HG03045 (cell line): ENCODE results near the gene EPN3.
A peak's percentile ranks its signal among the peaks of the same experiment; 100 is the strongest.

Experiments
- ATAC-seq: cut with Tn5 transposase; IDR thresholded peaks from one replicate; pipeline ENCODE4 v1.9.1; 2021; ENCODE audit warnings: mild to moderate bottlenecking, moderate library complexity; ENCODE audit not compliant: unreplicated experiment

EPN3 gene

DNA sequence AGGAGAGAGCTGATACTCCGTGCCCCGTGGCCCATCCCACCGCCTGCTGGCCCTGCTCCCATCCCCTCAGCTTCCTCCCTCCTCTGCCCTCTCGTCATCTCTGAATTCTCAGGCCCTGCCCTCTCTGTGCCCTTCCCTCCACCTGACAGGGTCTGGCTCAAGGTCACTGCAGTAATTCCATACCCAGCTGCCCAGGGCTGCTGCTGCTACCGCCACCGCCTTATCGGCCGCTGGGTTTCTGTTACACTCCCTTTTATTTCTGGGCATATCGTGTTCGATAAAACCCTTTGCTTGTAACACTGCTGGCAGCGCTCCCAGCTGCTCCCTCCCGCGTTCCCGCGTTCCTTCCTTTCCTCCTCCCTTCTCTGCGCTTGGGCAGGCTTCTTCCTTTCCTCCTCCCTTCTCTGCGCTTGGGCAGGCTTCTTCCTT lies 1.2 kb downstream of the EPN3 start:
- no peak for ATAC-seq

DNA sequence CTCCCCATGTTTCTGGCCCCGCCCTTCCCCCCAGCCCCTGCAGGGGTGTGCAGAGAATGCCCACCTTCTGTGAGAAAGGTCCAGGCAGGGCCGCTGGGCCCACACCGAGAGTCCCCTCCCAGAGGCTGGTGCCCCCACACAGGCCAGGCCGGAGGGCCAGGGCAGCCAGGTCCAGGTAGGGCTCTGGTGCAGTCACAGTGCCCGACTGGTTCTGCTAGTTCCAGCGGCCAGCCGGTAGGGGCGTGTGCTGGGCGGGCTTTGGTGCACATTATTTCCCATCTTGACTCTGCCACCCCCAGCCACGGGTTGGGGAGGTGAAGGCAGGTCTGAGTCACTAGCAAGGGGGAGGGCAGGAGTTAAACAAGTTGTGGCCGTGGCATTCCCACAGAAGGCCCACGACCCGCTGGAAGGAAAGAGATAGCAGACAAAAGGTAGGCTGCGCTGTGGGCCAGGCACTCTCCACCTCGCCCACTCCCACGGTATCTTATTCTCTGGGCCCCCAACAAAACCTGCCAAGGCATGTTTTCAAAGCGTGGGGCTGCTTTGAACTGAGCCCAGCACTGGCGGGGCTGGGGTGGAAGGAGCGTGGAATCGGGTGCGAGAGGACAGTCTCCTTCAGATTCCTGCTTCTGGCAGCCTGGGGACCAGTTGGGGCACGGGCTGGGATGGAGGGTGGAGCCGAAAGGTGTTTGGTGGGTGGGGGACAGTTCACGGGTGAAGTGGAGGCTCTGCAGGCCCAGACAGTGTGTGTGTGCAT lies 1.9 kb downstream of the EPN3 start:
- no peak for ATAC-seq

DNA sequence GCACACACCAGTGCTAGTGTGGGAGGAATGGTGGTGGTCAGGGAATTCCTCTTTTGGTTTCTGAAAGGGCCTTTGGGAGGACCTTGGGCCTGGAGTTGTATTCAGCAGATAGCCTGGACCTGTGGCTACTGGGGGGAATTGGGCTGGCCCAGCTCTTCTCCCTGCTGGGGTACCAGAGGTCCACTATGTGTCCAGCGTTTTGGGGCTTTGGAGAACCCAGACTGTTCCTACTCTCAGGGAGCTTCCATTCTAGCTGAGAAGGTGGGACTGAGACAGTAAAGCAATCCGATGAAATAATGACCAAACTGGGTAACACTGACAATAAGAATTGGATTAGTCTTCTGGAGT lies 2.4 kb downstream of the EPN3 start:
- no peak for ATAC-seq

DNA sequence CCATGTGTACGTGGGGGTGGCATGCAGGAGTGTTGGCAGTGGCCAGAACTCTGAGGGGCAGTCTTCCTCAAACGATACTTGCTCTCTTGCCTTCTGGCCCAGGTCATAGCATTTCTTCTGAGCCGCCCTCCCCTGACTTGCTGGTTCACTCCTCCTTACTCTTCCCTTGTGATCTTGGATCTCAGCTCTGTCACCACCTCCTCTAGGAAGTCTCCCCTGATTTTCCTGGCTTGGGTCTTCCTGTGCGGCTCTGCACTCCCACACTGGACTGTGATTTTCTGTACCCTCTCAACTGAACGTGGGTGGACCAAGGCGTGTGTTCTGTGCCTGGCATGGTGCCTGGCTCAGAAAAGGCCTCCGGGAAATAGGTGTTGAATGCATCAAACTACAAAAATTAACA lies 2.9 kb downstream of the EPN3 start:
- ATAC-seq: no peak

DNA sequence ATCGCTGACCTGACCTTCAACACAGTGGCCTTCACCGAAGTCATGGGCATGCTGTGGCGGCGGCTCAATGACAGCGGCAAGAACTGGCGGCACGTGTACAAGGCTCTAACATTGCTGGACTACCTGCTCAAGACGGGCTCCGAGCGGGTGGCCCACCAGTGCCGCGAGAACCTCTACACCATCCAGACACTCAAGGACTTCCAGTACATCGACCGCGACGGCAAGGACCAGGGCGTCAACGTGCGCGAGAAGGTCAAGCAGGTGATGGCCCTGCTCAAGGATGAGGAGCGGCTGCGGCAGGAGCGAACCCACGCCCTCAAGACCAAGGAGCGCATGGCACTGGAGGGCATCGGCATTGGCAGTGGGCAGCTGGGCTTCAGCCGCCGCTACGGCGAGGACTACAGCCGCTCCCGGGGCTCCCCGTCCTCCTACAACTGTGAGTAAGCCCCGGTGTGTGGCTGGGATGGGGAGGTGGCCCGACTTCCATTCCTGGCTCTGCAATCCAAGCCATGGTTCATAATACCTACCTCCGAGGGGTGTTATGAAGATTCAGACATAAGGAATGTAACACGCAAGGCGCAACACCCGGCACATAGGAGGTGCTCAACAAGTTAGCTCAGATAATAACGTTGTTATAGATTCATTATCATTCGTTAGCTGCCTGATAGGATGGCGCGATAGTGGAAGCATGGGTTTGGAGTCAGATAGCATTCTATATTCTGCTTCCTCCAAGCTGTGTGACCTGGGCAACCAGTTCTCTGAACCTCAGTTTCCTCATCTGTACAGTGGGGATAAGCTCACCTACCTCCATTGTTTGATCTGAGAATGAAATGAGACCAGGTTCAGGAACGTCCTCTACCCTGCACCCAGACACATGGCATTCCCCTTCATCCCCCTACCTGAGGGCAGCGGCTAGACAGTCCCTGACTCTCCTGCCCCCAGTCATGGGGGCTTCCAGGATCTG lies 4.4 kb downstream of the EPN3 start:
- ATAC-seq: no peak

DNA sequence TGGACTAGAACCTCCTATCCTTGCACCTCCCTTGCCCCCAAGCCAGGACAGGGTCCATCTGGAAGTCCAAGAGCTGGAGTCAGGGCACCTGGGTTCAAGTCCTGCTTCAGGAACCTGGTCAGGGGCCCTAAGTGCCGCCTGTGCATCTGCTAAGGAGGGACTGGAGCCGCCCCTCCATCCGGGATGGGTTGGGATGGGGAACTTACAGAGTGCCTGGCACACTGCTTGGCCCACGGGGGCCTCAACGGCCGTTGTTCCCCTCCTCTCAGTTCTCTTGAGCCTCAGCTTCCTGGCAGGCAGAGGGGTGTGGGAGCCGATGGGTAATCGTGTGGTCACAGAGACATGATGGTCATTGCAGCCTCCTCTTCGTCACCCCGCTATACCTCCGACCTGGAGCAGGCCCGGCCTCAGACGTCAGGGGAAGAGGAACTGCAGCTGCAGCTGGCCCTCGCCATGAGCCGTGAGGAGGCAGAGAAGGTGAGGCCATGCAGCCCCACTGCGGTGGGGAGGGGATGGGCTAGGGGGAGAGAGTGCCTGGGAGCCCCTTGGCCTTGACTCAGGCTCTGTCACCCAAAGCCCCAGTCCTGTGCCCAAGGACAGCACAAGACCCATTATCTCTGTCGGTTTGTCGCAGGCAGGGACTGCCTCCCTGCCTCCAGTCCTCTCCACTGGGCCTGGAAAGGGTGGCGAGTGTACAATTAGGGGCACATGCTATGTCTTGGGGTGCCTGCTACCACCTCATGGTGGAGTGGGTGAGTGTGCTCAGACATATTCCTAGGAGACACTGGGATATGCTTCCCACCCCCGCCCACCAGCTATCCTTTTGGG lies 5.4 kb downstream of the EPN3 start:
- no peak for ATAC-seq

DNA sequence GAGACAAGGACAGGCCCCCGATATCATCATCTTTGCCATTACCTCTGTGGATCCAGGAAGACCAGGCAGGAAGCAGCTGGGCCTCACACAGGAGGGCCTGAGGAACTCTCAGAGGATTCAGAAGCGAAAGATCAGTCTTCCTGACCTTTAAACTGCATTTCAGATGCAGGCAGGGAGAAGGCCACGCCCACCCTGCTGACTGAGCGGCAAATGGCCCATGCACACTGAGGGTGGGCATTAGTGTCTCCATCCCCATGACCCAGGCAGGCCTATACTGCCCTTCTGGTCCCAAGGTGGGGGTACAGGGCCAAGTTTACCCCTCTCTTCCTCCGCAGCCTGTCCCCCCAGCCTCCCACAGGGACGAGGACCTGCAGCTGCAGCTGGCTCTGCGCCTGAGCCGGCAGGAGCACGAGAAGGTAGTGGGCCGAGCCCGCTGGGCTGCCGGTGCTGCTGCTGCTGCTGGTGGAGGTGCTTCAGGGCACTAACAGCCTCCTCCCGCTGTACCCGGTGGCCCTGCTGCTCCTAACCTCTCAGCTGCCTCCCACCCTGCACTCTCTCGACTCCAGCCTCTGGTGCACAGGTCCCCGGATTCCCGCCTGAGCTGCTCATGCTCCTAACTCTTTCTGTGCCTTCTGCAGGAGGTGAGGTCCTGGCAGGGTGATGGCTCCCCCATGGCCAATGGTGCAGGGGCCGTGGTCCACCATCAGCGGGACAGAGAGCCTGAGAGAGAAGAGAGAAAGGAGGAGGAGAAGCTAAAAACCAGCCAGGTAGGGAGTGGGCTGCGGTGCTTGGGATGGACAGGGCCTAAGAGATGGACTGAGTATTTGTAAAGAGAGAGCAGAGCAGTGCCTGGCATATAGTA lies 6.2 kb downstream of the EPN3 start:
- no peak for ATAC-seq

DNA sequence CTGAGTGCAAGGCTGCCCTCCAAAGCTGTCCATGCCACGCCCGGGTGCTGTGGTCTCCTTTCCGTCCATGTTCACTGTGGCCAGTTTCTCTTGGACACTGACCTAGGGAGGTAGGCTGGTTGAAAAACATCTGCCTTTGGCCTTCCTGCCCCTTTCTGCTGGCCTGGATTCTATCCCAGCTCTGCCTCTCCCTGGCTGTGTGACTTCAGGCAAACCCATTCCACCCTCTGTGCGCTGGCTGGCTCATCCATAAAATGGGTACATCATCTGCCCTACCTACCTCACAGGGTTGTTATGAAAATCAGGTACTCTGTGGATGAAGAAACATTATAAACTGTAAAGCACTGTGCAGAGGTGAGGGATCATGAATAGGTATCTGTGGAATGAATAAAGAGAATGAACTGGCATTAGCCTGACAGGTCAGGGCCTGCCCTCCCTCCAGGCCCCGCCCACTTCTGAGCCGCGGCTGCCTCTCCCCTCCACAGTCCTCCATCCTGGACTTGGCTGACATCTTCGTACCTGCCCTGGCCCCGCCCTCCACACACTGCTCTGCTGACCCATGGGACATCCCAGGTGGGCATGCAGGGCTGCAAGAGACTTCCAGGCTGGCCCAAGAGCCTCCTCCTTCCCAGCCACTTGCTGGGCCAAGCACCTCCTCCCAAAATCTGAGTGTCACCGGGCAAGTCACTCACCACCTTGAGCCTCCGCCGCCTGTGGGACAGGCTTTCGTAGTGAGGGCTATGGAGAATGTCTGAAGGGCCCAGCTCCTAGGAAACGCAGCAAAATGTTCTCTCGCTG lies 7.4 kb downstream of the EPN3 start:
- no peak for ATAC-seq

DNA sequence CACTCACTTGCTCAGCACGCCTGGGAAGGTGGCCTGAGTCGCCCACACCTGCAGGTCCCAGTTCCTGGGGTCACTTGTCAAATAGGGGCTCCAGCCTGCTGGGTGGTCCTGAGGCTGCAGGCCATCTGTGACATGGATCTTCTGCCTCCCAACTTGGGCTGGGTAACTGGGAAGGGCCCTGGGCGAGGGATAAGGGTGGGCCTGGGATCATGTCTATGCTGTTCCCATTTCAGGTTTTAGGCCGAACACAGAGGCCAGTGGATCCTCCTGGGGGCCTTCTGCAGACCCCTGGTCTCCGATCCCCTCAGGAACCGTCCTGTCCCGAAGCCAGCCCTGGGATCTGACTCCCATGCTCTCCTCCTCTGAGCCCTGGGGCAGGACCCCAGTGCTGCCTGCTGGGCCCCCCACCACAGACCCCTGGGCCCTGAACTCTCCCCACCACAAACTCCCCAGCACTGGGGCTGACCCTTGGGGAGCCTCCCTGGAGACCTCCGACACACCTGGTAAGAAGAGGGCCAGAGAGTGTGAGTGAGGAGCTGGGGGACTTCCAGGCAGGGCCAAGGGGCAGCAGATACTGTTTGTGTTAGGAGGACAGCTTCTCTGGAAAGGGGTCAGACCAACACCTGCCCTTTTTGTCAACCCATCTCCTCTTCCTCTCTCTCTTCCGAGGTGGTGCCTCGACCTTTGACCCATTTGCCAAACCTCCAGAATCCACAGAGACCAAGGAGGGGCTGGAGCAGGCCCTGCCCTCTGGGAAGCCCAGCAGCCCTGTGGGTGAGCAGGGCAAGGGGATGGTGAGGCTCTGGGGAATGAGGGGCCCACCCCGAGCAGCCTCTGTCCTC lies 8.2 kb downstream of the EPN3 start:
- ATAC-seq: no peak

DNA sequence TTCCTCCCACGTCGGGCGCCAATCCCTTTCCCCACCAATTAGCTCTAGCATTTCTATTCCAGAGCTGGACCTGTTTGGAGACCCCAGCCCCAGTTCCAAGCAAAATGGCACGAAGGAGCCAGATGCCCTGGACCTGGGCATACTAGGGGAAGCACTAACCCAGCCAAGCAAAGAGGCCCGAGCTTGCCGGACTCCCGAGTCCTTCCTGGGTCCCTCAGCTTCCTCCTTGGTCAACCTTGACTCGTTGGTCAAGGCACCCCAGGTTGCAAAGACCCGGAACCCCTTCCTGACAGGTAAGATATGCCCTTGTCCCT lies 8.8 kb downstream of the EPN3 start:
- no peak for ATAC-seq

DNA sequence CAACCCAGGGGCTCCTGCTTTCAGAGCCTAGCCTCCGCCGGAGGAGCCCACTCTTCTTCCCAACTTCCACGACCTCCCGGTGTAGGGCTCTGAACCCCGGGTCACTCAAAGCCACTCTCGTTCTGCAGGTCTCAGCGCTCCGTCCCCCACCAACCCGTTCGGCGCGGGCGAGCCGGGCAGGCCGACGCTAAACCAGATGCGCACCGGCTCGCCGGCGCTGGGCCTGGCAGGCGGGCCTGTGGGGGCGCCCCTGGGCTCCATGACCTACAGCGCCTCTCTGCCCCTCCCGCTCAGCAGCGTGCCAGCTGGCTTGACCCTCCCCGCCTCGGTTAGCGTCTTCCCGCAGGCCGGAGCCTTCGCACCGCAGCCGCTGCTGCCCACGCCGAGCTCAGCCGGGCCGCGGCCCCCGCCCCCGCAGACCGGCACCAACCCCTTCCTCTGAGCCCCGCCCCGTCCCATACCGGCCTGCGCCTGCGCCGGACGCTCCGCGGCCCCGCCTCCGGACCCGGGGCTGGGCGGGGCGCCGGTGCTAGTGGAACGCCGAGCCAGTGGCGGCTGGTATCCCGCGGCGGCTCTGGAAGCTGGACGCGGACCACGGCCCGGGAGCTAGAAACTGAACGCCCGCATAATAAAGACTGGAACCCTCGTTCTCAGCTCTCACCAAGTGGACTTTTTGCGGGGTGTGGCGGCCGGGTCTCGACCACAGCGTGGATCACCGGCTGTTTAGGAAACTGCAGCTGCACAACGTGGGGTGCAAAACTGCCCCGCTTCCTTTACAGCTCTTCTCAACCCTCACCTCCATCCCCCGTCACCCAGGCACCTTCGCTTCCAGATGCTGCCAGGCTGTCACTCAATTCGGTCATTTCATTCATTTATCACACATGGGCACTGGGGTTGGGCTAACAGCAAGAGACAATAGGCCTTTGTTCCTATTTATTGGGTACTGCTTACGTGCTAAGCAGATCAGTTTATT lies 9.5 kb downstream of the EPN3 start:
- ATAC-seq: peak; percentile 83

DNA sequence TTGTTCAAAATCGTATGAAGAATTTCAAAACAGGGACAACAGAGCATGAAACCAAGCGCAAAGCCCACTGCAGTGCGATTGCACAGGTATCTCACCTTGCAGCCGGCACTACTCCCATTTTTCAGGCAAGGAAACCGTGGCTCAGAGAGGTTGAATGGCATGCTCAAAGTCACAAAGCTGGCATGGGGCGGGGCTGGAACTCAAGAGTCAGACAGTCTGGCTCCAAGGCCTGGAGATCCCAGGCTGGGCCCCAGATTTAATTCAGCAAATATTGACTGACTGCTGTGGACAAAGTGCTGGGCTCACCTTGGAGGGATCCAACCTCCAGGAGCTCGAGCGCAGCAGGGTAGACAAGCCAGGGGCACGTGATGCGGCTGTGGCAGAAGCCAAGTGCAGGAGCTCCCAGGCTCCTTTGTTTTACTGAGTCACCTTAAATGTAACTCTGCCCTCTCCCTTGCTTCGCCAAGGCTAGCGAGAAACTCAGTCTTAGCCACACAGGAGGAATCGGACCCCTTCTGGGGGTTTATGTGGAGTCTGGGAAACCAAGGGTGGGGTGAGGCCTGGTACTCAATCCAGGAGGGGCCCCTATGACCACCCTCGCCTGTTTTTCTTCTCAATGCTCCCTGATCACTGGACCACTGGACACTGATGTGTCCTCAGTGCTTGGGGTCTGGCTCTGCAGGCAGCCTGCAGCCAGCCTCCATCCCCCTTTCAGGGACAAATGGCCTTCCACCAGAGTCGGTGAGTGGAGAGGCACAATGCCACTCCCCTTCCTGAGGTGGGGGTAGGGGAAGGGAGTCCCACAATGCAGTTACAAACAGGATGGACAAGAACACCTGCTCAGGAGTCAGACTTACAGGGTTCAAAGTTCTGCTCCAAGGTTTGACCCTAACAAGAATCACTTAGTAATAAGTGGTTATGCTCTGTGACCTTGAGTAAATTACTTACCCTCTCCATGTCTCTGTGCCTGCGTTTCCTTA lies 10.6 kb downstream of the EPN3 start:
- no peak for ATAC-seq

DNA sequence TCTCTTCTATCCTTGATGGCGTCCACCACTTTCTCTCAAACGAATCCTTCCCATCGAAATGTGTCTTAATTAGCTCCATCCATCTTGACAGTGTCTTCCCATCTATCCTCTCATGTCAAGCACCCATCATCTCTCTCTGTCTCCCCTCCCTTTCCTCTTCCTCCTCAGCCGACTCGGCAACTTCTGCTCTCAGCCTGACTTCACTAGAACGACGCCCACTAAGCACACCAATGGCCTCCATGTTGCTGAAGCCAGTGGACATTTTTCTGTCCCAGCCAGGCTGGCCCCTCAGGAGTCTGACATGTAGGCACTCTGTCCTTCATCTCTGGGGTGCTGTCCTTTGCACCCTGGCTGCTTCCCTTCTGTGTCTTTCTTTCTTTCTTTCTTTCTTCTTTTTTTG lies 12.0 kb downstream of the EPN3 start:
- ATAC-seq: no peak

DNA sequence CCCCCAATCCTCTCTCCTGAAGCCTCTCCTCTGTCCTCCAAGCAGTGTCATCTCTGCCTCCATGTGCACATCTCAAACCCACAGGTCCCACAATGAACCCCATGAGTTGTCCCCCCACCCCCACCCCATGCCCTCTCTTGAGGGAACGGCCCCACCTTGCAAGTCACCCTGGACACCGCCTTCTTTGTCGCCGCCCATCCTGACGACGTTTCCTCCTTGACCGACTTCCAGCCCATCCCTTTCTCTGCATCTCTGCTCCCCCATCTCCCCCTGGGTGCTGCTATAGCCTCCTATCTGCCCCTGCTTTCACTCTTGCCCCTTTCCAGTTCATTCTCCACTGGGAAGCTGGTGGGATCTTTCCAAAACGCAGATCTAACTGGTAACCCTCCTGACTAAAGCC lies 12.8 kb downstream of the EPN3 start:
- ATAC-seq: no peak

DNA sequence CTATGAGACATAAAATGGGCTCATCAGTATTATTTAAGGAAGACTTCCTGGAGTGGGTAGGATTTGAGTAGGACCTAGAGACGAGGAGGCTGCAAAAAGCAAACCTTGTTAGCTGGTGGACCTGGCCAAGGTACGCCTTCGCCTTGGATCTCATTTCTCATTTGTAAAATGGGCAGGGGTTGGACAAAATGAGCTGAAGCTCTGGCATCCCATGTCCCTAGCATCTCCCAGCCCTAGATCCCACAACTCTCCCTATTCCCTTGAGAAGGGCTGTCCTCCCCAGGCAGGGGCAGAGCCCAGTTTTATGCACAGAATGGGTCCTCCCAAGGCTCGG lies 14.1 kb downstream of the EPN3 start:
- no peak for ATAC-seq

DNA sequence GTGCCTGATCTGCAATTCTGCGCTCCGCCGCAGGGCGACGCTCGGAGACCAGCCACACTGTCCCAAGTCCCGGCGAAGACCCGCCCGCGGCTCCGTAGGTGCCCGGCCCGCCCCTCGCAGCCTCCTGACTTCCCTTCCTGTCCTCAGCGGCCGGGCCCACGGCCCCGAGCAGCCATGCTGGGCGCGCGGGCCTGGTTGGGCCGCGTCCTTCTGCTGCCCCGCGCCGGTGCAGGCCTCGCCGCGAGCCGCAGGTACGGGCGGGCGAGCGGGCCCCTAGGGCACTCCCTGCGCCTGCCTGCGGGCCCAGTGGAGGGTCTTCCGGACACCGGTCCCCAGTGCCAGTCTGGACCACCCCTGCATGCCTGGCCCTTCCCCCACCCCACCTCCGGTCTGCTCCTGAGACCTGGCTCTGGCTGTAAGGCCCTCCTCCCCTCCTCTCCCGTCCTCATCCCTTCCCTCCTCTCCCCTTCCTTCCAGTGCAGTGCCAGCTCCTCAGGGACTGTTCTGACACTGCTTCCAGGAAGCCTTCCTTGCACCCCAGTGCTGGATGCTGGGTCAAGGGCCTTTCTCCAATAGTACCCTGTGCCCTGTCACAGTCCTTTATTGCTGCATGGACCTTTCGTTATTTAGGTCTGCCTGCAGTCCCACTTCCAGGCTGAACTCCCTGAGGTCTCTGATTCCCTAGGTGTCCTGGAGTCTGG lies 14.7 kb downstream of the EPN3 start, which contains the start of gene SPATA20:
Gene SPATA20 (plus strand): TSS at position 140 of the 701 bp plus-strand sequence. CDS start 35 bp downstream, at position 175.
- peak; percentile 66 for ATAC-seq
